ENCODE results near the gene PKD2. TPM values are rescaled to one million over a fixed set of nuclear protein-coding genes. Genes with fewer than 3 reads are reported as not detected.
A peak's percentile ranks its signal among the peaks of the same experiment; 100 is the strongest.
"Not testable (repeated sequence)": the region's sequence is repeated elsewhere in the genome, so short reads cannot be mapped to it uniquely, and the experiment has no call there.

PKD2 gene
- total RNA-seq, 1 experiment from 2014 or later: 43.2 TPM

- H3K27ac ChIP-seq: no peak overlapping the region
- 0 out of 2 replicates have a peak, but pooled peaks cover 6% of the 10 kb centered on the region for H3K4me1 ChIP-seq (replicated peaks)
- no peaks in the 10 kb centered on the region for H3K9me3 ChIP-seq (replicated peaks)
- no peak for DNase-seq (ENCODE audit: low read depth in 1 of 2, low spot score in 2 of 2)
- no peaks in the 10 kb centered on the region for H3K27me3 ChIP-seq (replicated peaks)
- H3K36me3 ChIP-seq: no peaks in the 10 kb centered on the region
- no peak overlapping the region for H3K4me3 ChIP-seq
Observed at GRCh38 chr4:87978681-87979080, 28.8 kb upstream of the PKD2 start.

- DNase-seq (ENCODE audit: low read depth in 1 of 2, low spot score in 2 of 2): no peak
Observed at GRCh38 chr4:87979810-87980209, 27.6 kb upstream of the PKD2 start.

GRCh38 chr4:87981486-87981885 lies 25.9 kb upstream of the PKD2 start:
- DNase-seq (ENCODE audit: low read depth in 1 of 2, low spot score in 2 of 2): no peak
- H3K4me1 ChIP-seq (replicated peaks): no peaks in the 10 kb centered on the region

More at GRCh38 chr4:87979810-87980209, 27.6 kb upstream of the PKD2 start:
- no peaks in the 10 kb centered on the region for H3K36me3 ChIP-seq
- H3K27me3 ChIP-seq (replicated peaks): no peaks in the 10 kb centered on the region
- H3K4me3 ChIP-seq: no peak overlapping the region
- no peaks in the 10 kb centered on the region for H3K9me3 ChIP-seq (replicated peaks)
- H3K27ac ChIP-seq: no peak overlapping the region
- 0 out of 2 replicates have a peak, but pooled peaks cover 6% of the 10 kb centered on the region for H3K4me1 ChIP-seq (replicated peaks)

GRCh38 chr4:87982036-87982435 lies 25.4 kb upstream of the PKD2 start:
- no peaks in the 10 kb centered on the region for H3K9me3 ChIP-seq (replicated peaks)
- DNase-seq (ENCODE audit: low read depth in 1 of 2, low spot score in 2 of 2): no peak

More at GRCh38 chr4:87981486-87981885, 25.9 kb upstream of the PKD2 start:
- Histone ChIP-seq H3K9me3 (replicated peaks) (no peaks in the 10 kb centered on the region), H3K36me3 (no peaks in the 10 kb centered on the region), H3K27me3 (replicated peaks) (no peaks in the 10 kb centered on the region), H3K4me3 (no peak overlapping the region), H3K27ac (no peak overlapping the region)

GRCh38 chr4:87982446-87983010 lies 24.9 kb upstream of the PKD2 start:
- no peaks in the 10 kb centered on the region for H3K9me3 ChIP-seq (replicated peaks)
- DNase-seq (ENCODE audit: low read depth in 1 of 2, low spot score in 2 of 2): no peak
- H3K4me3 ChIP-seq: no peak overlapping the region
- no peaks in the 10 kb centered on the region for H3K36me3 ChIP-seq
- no peaks in the 10 kb centered on the region for H3K4me1 ChIP-seq (replicated peaks)
- H3K27me3 ChIP-seq (replicated peaks): no peaks in the 10 kb centered on the region
- H3K27ac ChIP-seq: no peak overlapping the region

More at GRCh38 chr4:87982036-87982435, 25.4 kb upstream of the PKD2 start:
- Histone ChIP-seq H3K4me1 (replicated peaks) (no peaks in the 10 kb centered on the region), H3K27me3 (replicated peaks) (no peaks in the 10 kb centered on the region), H3K27ac (no peak overlapping the region), H3K36me3 (no peaks in the 10 kb centered on the region), H3K4me3 (no peak overlapping the region)

- Histone ChIP-seq H3K9me3 (replicated peaks) (no peaks in the 10 kb centered on the region), H3K27me3 (replicated peaks) (no peaks in the 10 kb centered on the region), H3K4me1 (replicated peaks) (no peaks in the 10 kb centered on the region), H3K27ac (no peak overlapping the region), H3K36me3 (no peaks in the 10 kb centered on the region), H3K4me3 (no peak overlapping the region)
- DNase-seq (ENCODE audit: low read depth in 1 of 2, low spot score in 2 of 2): no peak
Observed at GRCh38 chr4:87983996-87984395, 23.4 kb upstream of the PKD2 start.

- Histone ChIP-seq H3K4me1 (replicated peaks) (no peaks in the 10 kb centered on the region), H3K9me3 (replicated peaks) (no peaks in the 10 kb centered on the region), H3K27ac (no peak overlapping the region), H3K4me3 (no peak overlapping the region), H3K36me3 (no peaks in the 10 kb centered on the region), H3K27me3 (replicated peaks) (no peaks in the 10 kb centered on the region)
- DNase-seq (ENCODE audit: low read depth in 1 of 2, low spot score in 2 of 2): peak; percentile 44 to 72
Observed at GRCh38 chr4:87985097-87985886, 22.1 kb upstream of the PKD2 start.

- Histone ChIP-seq H3K4me3 (no peak overlapping the region), H3K4me1 (replicated peaks) (no peaks in the 10 kb centered on the region), H3K27me3 (replicated peaks) (no peaks in the 10 kb centered on the region), H3K9me3 (replicated peaks) (no peaks in the 10 kb centered on the region), H3K27ac (no peak overlapping the region), H3K36me3 (no peaks in the 10 kb centered on the region)
- DNase-seq (ENCODE audit: low read depth in 1 of 2, low spot score in 2 of 2): no peak
Observed at GRCh38 chr4:87985887-87986200, 21.6 kb upstream of the PKD2 start.

GRCh38 chr4:87986508-87986907 lies 20.9 kb upstream of the PKD2 start:
- Histone ChIP-seq H3K9me3 (replicated peaks) (no peaks in the 10 kb centered on the region), H3K4me1 (replicated peaks) (no peaks in the 10 kb centered on the region), H3K27ac (no peak overlapping the region), H3K27me3 (replicated peaks) (no peaks in the 10 kb centered on the region), H3K36me3 (no peaks in the 10 kb centered on the region), H3K4me3 (no peak overlapping the region)
- DNase-seq (ENCODE audit: low read depth in 1 of 2, low spot score in 2 of 2): no peak

- no peak for DNase-seq (ENCODE audit: low read depth in 1 of 2, low spot score in 2 of 2)
- no peaks in the 10 kb centered on the region for H3K27me3 ChIP-seq (replicated peaks)
- no peaks in the 10 kb centered on the region for H3K36me3 ChIP-seq
- no peaks in the 10 kb centered on the region for H3K4me1 ChIP-seq (replicated peaks)
- H3K4me3 ChIP-seq: no peak overlapping the region
- no peak overlapping the region for H3K27ac ChIP-seq
- H3K9me3 ChIP-seq (replicated peaks): no peaks in the 10 kb centered on the region
Observed at GRCh38 chr4:87989765-87990164, 17.7 kb upstream of the PKD2 start.

- Histone ChIP-seq H3K27me3 (replicated peaks) (no peaks in the 10 kb centered on the region), H3K9me3 (replicated peaks) (no peaks in the 10 kb centered on the region), H3K27ac (no peak overlapping the region), H3K4me3 (no peak overlapping the region), H3K36me3 (no peaks in the 10 kb centered on the region), H3K4me1 (replicated peaks) (no peaks in the 10 kb centered on the region)
- no peak for DNase-seq (ENCODE audit: low read depth in 1 of 2, low spot score in 2 of 2)
Observed at GRCh38 chr4:87995435-87995834, 12.0 kb upstream of the PKD2 start.

GRCh38 chr4:87999191-87999691 lies 8.2 kb upstream of the PKD2 start:
- not testable (repeated sequence) for H3K4me1 ChIP-seq (replicated peaks); DNase-seq (ENCODE audit: low read depth in 1 of 2, low spot score in 2 of 2); H3K9me3 ChIP-seq (replicated peaks); H3K27me3 ChIP-seq (replicated peaks); H3K4me3 ChIP-seq; H3K36me3 ChIP-seq; H3K27ac ChIP-seq

- DNase-seq (ENCODE audit: low read depth in 1 of 2, low spot score in 2 of 2): no peak
- Histone ChIP-seq H3K4me3 (no peak overlapping the region), H3K27ac (no peak overlapping the region), H3K27me3 (replicated peaks) (no peaks in the 10 kb centered on the region), H3K4me1 (replicated peaks) (peaks cover 1% of the 10 kb centered on the region), H3K9me3 (replicated peaks) (no peaks in the 10 kb centered on the region), H3K36me3 (no peaks in the 10 kb centered on the region)
Observed at GRCh38 chr4:88001871-88002270, 5.6 kb upstream of the PKD2 start.

GRCh38 chr4:88002786-88003185 lies 4.6 kb upstream of the PKD2 start:
- H3K4me1 ChIP-seq (replicated peaks): peaks cover 4% of the 10 kb centered on the region
- DNase-seq (ENCODE audit: low read depth in 1 of 2, low spot score in 2 of 2): no peak
- no peak overlapping the region for H3K4me3 ChIP-seq
- no peaks in the 10 kb centered on the region for H3K27me3 ChIP-seq (replicated peaks)
- H3K36me3 ChIP-seq: peaks cover under 1% of the 10 kb centered on the region
- no peak overlapping the region for H3K27ac ChIP-seq
- no peaks in the 10 kb centered on the region for H3K9me3 ChIP-seq (replicated peaks)

Data from SJSA1 (cell line).